ENCODE data around the gene CMSS1.

The CMSS1 gene

DNA sequence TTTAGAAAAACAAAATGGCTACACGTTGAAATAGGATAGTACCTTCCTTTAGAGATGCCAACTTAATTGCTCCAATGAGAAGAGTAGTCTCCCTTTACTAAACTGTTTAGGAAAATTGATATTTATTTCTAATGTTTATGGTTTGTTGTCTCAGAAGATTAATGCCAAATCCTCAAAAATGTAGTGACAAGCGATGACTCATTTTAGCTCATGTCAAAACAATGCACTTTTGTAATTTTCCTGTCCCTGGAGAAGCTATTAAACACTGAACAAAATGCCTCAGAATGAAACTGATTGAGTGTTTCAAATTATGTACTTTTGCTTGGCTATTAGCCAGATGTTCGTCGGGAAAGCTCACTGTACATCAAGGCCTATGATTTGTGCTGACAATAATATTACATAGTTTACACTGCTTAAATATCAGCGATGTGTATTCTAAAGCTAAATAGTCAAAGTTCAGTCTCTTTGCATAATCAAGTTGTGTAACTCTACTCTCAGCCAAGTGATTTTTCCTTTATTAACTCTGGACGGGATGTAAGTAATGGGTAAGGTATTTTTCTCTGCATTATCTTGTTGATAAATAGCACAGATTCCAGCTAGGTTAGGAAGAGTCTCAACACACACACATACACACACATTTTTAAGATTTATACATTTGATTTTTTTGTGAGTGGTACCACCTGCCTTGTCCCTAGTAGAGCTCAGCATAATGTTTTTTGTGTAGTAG lies 83.7 kb downstream of the CMSS1 start:
- no peak for DNase-seq

DNA sequence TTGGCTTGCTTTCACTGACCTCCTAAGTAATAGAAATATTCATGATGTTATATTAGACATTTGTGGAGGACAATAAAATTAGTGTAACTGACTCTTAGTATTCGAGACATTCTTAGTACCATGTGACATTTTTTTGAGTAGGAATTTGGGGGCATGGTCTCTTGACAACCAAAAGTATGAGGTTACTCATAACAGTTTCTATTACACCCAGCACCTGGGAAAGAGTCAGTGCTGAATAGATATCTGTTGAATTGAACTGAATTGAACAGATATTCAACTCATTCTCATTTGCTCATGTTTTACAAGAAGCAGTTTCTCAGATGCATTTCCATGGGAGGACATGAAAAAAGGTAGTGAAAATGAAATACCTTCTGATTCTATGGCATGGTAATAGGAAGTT lies 84.4 kb downstream of the CMSS1 start:
- DNase-seq: no peak

- no peak for DNase-seq
These were observed 86.2 kb downstream of the CMSS1 start for GRCh38 chr3:99903869-99904268.

DNA sequence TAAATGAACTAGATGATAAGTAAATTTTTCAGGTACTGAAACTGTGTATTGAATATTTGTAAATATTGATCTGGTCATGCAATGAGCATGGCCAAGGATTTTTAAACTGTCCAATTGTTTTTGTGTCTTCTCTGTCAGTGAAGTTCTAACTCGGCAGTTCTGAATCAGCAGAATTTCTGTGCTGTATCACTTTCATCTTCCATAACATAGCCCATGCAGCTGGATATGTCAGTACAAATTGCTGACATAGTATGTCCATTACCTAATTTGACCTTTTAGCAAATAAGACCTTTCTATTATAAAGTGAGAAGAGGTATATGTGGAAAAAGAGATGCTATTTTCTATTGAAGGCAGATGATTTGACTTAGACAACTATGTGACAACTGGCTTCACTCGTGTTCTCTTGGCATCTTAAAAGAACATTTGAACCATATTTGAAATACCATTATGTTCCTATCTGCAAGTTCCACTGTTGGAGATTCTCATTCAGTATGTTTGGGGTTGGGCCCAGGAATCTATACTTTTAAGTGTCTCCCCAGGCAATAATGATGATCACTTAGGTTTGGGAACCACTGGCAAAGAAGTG lies 90.4 kb downstream of the CMSS1 start:
- DNase-seq: no peak

DNA sequence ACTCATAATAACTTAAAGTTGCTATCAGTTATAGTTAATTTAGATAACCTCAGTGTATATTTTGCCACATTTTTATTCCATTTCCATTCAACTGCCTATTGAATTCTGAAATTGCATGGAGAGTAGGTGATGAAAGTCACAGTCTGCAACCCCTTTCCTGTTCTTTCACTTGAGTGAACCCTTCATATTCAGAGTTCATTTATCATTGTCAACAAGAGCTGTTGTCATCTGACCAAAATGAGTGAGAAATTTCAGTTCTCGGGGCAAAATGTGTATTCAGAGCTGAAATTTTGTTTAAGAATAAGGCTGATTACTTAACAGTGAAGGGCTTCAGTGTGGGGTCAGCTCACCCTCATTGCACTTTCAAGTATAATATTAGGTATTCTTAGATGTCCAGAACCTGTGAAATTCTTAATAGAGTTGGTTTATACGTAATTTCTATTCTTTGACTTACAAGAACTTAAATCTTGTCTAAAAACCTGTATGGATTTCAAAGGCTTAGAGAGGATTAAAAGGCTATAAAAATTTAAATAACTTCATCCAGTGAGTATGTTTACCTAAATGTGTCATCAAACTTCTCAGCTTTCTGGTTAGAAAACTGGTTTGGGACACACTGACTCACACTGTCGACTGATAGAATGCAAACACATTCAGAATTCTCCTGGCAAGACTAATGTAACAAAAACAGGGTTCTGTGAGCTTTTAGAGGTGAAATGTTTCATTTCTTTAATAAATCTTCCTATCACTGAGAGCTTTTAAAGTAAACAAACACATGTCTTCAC lies 92.2 kb downstream of the CMSS1 start:
- DNase-seq: no peak

DNA sequence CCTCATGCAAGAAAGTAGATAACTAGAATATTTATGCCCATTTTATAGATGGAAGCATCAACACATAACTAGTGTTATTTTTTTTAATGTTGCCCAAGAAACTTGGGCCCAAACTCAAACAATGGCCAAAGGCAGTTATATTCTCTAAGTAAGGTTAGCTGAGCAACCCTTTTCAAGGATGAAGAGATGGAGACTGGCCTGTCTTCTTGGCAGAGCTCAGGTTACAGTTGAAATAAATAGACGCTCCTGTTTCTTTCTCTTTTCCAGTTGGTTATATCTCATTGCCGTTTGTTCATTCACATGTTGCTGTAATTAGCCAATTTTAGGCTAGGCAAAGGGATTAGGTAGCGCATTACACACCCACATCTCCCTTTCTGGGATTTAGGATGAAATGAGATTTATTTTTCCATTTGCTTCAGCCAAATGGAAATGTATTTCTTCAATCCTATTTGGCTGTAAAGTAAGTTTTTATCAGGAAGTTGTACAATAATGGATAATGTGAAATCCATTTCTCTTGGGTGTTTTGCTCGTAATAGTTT lies 93.2 kb downstream of the CMSS1 start:
- DNase-seq: no peak

GRCh38 chr3:99911433-99911832 lies 93.8 kb downstream of the CMSS1 start:
- no peak for DNase-seq

GRCh38 chr3:99915906-99916432 lies 98.3 kb downstream of the CMSS1 start:
- no peak for DNase-seq

GRCh38 chr3:99918715-99919114 lies 101.1 kb downstream of the CMSS1 start:
- DNase-seq: no peak

GRCh38 chr3:99919694-99920093 lies 102.0 kb downstream of the CMSS1 start:
- DNase-seq: no peak

DNA sequence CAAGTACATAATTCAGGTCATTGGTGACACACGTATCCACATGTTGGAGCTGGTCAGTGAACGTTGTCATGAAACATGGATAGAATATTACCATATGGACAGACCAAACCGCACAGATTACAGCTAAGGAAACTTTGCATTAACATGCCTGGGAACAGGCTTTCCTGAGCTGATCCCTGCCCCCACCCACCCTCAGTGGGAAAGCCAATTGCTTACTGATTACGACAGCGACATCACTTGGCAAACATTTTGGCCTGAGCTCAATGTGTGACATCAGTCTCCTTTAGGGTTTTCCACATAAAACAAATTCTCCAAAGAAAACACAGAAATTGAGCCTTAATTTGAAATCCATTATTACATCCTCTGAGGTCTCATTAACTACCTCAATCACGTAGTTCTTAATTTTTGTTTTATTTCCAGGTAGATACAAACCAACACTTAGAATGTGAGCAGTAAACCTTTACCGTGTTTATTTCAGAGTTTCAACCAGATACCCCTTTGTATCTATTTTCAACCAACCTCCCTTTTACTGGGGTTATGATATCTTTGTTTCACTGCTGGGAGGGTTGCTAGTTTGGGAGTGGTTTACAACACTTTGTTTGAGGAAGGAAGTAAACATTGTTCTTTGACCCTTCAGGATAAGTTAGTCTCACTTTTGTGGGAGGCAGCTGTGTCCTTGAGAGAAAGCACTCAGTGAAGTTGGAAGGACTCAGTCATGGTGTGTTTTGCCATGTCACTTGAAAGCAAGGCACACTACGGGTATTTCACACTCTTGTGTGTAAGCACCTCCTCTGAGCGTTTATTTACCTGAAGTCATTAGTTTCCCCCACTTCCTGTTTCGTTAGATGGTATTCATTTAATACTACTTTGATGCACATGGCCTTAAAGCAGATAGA lies 103.1 kb downstream of the CMSS1 start:
- peak in 15 of 51 donors; percentile 1 to 34 (median 10) for DNase-seq

DNA sequence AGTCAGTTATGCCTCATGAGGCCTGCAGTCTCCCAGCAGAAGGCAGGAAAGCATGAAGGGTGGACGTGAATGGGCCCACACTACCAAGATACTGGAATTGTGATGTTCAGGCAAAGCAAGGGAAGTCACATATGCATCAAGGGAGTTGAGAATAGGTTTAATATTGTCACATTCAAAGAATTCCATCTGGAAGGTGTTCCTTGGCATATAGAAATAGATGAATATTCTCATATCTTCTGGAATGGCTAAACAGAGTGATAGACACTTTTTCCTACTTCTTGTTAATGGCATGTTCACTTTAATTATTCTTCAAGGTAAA lies 103.7 kb downstream of the CMSS1 start:
- DNase-seq: no peak

DNA sequence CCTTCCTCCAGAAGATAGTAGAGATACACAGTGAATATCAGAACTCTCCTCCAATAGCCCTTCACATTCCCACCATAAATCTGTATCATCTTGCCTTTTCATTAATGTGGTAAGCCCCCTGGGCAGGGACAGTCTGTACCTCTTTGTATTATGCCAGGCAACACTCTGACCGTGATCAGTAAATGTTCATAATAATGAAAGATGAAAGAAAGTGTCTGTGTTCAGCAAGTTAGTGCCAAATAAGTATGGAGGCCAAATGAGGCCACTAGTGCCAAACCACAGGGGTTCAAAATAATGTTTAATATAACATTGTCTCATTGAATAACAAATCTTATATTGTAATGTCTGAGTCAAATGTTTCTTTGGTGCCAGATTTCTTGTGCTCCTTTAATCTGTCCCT lies 104.3 kb downstream of the CMSS1 start:
- no peak for DNase-seq

DNA sequence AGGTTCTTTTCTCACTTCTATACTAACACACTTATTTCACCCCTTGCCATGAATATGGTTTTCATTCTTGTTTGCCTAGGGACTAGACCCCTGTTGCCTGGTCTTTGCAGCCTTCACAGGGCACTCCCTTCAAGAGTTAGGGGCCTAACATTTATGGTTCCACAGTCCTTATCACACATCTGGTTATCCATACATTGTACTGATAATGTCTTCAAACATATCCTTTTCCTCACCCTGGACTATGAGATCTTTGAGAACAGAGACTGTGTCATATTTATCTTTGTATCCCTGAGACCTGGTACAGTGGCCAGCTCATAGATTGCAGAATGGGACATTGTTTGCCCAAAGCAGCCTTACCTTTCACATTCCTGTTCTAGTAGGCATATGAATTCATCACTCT lies 106.2 kb downstream of the CMSS1 start:
- DNase-seq: no peak

DNA sequence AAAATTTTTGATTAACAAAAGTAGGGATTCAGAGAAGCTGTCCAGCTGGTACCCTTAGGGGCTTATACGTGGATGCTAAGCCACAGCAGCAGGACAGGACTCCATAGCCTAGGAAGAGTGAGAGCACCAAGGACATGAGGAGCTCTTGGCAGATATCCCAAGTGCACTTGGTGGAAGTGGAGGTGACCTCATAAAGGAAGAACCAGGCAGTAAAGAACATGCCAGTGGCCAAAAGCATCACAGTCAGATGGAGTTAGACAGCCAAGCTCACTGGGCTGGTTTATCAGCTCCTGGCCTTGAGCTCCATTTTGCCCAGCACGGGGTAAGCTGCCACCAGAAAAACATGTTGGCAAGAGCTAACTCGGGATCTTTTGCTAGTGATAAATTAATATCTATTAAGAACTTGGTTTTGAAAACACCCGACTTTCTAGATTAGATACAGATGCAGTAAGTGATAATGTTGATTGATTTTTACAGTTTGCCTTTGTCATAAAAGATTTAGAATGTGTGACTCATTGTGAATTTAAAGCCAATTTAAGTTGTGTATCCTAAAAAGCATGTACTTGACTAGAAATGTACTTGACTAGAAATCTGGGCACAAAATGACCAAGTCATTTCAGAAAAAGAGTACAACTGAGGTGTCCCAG lies 108.0 kb downstream of the CMSS1 start:
- no peak for DNase-seq

DNA sequence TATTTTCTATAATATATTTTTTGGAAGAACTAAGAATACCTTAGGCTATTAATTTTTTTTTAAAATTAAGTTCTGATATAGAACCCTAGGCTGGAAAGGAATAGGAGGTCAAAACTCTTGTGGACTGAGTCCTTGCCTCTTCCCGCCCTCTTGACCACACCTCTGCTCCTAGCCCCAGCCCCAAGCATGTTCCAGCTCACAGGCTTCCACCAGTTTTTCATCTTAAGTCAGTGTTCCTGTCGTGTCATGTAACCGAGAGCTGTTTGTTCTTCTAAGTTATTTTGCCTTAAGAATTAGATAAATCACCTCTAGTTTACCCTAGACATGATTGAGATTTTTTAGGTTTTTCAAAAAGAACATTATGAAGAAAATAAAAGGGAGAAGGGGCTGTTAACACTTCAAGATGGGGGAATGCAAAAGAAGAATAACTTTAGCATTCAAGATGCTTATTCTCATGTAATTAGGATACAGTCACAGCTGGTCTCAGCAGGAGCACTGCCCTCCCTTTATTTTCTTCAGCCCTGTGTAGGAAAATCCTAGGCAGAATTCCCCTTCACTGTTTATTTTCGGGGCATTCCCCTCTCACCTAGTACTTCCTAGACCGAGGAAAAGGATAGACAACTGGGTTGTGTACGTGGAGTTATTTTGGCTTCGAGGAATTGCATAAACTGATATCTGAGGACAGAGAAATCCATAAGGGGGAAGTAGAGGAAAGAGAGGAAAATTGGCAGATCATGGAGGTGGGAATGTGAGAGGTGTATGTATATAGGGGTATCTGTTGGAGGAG lies 110.2 kb downstream of the CMSS1 start:
- no peak for DNase-seq

- DNase-seq: no peak
These were observed 111.4 kb downstream of the CMSS1 start for GRCh38 chr3:99928771-99929744.

DNA sequence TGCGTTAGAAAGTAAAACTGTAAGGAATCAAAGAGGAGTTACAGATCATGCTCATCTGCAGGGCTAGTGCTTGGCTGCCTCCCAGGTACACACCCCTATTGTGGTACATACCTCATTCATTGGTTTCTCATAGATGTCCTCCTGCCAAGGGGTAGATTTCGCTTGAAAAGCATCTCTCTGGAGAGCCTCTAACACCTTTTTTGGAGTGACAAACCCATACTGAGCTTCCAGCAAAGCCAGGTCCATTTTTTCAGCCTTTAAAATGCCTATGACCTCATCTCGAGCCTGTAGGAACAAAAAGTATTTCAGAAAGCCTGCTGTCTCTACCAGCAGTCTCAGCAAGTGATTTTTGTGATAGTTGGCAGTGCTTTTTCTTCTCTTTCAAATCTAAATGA lies 112.1 kb downstream of the CMSS1 start:
- DNase-seq: peak in 1 of 51 donors; percentile 38

DNA sequence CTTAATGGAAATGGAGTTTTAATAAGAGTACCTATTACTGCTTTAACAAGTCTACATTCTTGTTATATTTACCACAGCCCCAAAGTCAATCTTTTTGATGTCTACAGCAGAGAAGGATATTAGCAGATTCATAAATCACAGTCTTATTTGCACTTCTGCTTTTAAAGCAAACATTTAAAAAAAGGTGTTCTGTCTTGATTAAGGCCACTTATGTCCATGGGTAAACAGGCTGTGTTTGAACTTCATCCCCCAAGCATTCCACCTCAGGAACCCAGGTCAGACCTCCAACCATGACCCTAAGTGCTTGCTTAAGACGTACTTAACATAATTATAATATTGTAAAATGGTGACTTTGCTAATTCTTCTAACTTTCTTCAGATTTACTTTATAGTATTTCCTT lies 113.4 kb downstream of the CMSS1 start:
- DNase-seq: no peak
